Esophagus squamous epithelium (tissue), 5 donors: ENCODE measurements around the gene PARM1. TPM values are rescaled to one million over a fixed set of nuclear protein-coding genes. Genes with fewer than 3 reads are reported as not detected.
A peak's percentile ranks its signal among the peaks of the same experiment; 100 is the strongest.

Experiments used
- DNase-seq: peaks from one replicate; lab custom pipeline; 2025; lab: John Stamatoyannopoulos, UW
- H3K27ac ChIP-seq, 4 donors: fragments of 200-600 bp; sonication (generic); one replicate each; pipeline ENCODE4 v1.5.1; 2016 to 2019; ENCODE audit warnings: mild to moderate bottlenecking in 1 of 4
- H3K27me3 ChIP-seq, 4 donors: fragments of 200-600 bp; sonication (generic); 1 replicate in 3 of 4; 2 replicates in 1 of 4; pipeline versions ENCODE4 v1.5.1 to v1.6.0; 2017 to 2021; ENCODE audit warnings: antibody characterized with exemption in 1 of 4
- H3K36me3 ChIP-seq, 3 donors: fragments of 200-600 bp; sonication (generic); one replicate each; pipeline ENCODE4 v1.5.1; 2016 to 2019
- H3K4me1 ChIP-seq, 3 donors: fragments of 200-600 bp; sonication (generic); one replicate each; pipeline ENCODE4 v1.5.1; 2017 to 2019
- H3K4me3 ChIP-seq, 4 donors: fragments of 200-600 bp; sonication (generic); 1 replicate in 3 of 4; 2 replicates in 1 of 4; pipeline ENCODE4 v1.5.1; 2016 to 2019; ENCODE audit warnings: mild to moderate bottlenecking in 2 of 4, moderate library complexity in 1 of 4
- H3K9me3 ChIP-seq, 3 donors: fragments of 200-600 bp; sonication (generic); one replicate each; pipeline ENCODE4 v1.5.1; 2016 to 2019
- CTCF ChIP-seq, 6 experiments: fragments of 450-650 bp in 4 of 6; fragments of 200-600 bp in 2 of 6; sonication (generic) in 2 of 6; IDR thresholded peaks; one replicate each; pipeline ENCODE4 v1.5.1; 2016 to 2019; ENCODE audit warnings: antibody characterized with exemption in 6 of 6, mild to moderate bottlenecking in 4 of 6, moderate library complexity in 4 of 6
- POLR2A ChIP-seq, 4 donors: fragments of 450-650 bp; IDR thresholded peaks; one replicate each; pipeline ENCODE4 v1.6.1; 2017; ENCODE audit warnings: antibody characterized with exemption in 4 of 4, mild to moderate bottlenecking in 4 of 4, moderate library complexity in 3 of 4
- WGBS, 2 donors: methylation state at CpG; one replicate each; pipeline ENCODE4 v1.1.5; 2018; 5-methylcytosine and 5-hydroxymethylcytosine counted together
- intact Hi-C: fragments of 100-400 bp; cut with DNase I; formaldehyde crosslinking; loops from one replicate; pipeline ENCODE4 v1.15.0; 2022
- total RNA-seq, 4 donors: library from RNA; depleted of rRNA; stranded (reverse); fragments of >200 nt; gene quantifications; one replicate each; pipeline ENCODE4 v1.1.0, GENCODE V29; 2016
- donor health status: DM: yes; HTN: yes; CAD: no.

PARM1 gene
- total RNA-seq, 4 donors from 2014 or later = 1.9 to 10.3 (median 4.4) TPM

- no peaks in the 10 kb centered on the region for H3K9me3 ChIP-seq
- no peak overlapping the region for H3K4me3 ChIP-seq
- H3K27me3 ChIP-seq = peaks cover 0 to 40% (median 0%) of the 10 kb centered on the region in 4 donors
- WGBS, 2 donors = 74 to 85% methylated on average over 4 of the region's 4 CpGs
- H3K4me1 ChIP-seq = peaks cover 5 to 30% (median 12%) of the 10 kb centered on the region in 3 donors
- TF ChIP-seq POLR2A (IDR thresholded peaks at IDR 0.05) = no peak
- no peak for TF ChIP-seq CTCF (IDR thresholded peaks at IDR 0.05)
- DNase-seq = no peak
- H3K27ac ChIP-seq = no peak overlapping the region
- intact Hi-C loops = loop anchor here (10.0 kb wide), 1 partner anchor 355 kb away; no protein-coding TSS in a partner anchor
- H3K36me3 ChIP-seq = no peaks in the 10 kb centered on the region
Measured at GRCh38 chr4:74930162-74930561, 2.8 kb upstream of the PARM1 start.

- no peak overlapping the region for H3K27ac ChIP-seq
- no peak overlapping the region for H3K4me3 ChIP-seq
- no peaks in the 10 kb centered on the region for H3K36me3 ChIP-seq
- TF ChIP-seq POLR2A (IDR thresholded peaks at IDR 0.05) = no peak
- TF ChIP-seq CTCF (IDR thresholded peaks at IDR 0.05) = no peak
- H3K9me3 ChIP-seq = no peaks in the 10 kb centered on the region
- peaks cover 0 to 50% (median 0%) of the 10 kb centered on the region in 4 donors for H3K27me3 ChIP-seq
- no peak for DNase-seq
- peaks cover 5 to 34% (median 12%) of the 10 kb centered on the region in 3 donors for H3K4me1 ChIP-seq
- intact Hi-C loops = loop anchor here (10.0 kb wide), 1 partner anchor 353 kb away; no protein-coding TSS in a partner anchor
- WGBS, 2 donors = 73 to 86% methylated on average over 2 of the region's 2 CpGs
Measured at GRCh38 chr4:74931376-74931775, 1.5 kb upstream of the PARM1 start.

- Histone ChIP-seq H3K27ac (no peak overlapping the region), H3K9me3 (no peaks in the 10 kb centered on the region), H3K4me1 (peaks cover 5 to 34% (median 12%) of the 10 kb centered on the region in 3 donors), H3K36me3 (no peaks in the 10 kb centered on the region), H3K4me3 (no peak overlapping the region), H3K27me3 (peaks cover 0 to 50% (median 0%) of the 10 kb centered on the region in 4 donors)
- TF ChIP-seq POLR2A (IDR thresholded peaks at IDR 0.05) (no peak), CTCF (IDR thresholded peaks at IDR 0.05) (no peak)
- no peak for DNase-seq
- intact Hi-C loops = loop anchor here (10.0 kb wide), 1 partner anchor 353 kb away; no protein-coding TSS in a partner anchor
- 59 to 77% methylated on average over 6 of the region's 6 CpGs for WGBS, 2 donors
Measured at GRCh38 chr4:74932010-74932409, 906 bp upstream of the PARM1 start.

- Histone ChIP-seq H3K27me3 (peaks cover 0 to 50% (median 0%) of the 10 kb centered on the region in 4 donors), H3K27ac (peak overlapping the region; percentile 39 to 90 (median 72)), H3K4me3 (peak overlapping the region; percentile 46 to 85 (median 55)), H3K4me1 (peaks cover 5 to 34% (median 12%) of the 10 kb centered on the region in 3 donors), H3K9me3 (no peaks in the 10 kb centered on the region), H3K36me3 (no peaks in the 10 kb centered on the region)
- 0% methylated on average over 10 of the region's 28 CpGs; no CpG with 5 or more reads in 1 of the 2 donors for WGBS, 2 donors
- DNase-seq = no peak
- no peak for TF ChIP-seq CTCF (IDR thresholded peaks at IDR 0.05)
- no peak for TF ChIP-seq POLR2A (IDR thresholded peaks at IDR 0.05)
- intact Hi-C loops = loop anchor here (10.0 kb wide), 1 partner anchor 351 kb away; no protein-coding TSS in a partner anchor
Measured at GRCh38 chr4:74933562-74934015, 673 bp downstream of the PARM1 start.

GRCh38 chr4:74934016-74934831 lies 1.3 kb downstream of the PARM1 start:
- Histone ChIP-seq H3K9me3 (no peaks in the 10 kb centered on the region), H3K27me3 (peaks cover 0 to 50% (median 0%) of the 10 kb centered on the region in 4 donors), H3K36me3 (no peaks in the 10 kb centered on the region), H3K4me1 (peaks cover 5 to 34% (median 12%) of the 10 kb centered on the region in 3 donors), H3K27ac (peak overlapping the region; percentile 39 to 90 (median 72)), H3K4me3 (peak overlapping the region; percentile 46 to 85 (median 55))
- intact Hi-C loops = loop anchor here (10.0 kb wide), 1 partner anchor 351 kb away; no protein-coding TSS in a partner anchor
- TF ChIP-seq CTCF (IDR thresholded peaks at IDR 0.05) (no peak), POLR2A (IDR thresholded peaks at IDR 0.05) (peak in 1 of 4 donors; percentile 5)
- 0 to 1% methylated on average over 9 to 32 of the region's 45 CpGs for WGBS, 2 donors
- no peak for DNase-seq
